ENCODE results near the gene ZG16B.

ZG16B gene

DNA sequence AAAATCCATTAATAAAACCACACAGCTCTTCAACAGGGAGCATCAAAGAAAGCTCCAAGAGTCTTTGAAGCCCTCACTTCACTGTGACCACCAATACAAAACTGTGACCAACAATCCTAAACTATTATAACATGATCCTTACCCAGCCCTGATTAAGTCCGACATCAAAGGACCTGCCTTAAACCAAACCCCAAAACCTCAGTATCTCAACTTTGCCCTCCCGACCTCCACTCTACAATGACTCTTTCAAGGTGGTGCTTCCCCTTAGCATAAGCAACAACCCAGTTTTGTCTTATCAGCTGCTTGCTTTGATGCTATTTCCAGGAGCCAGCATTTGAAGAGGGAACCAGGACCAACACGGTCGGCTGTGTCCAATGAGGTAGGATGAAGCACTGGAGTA is 36.3 kb downstream of the ZG16B start:
- no peaks in the 10 kb centered on the region for H3K36me3 ChIP-seq (ENCODE audit: control insufficient read depth in 2 of 2, insufficient read depth in 1 of 2, low read length in 2 of 2)
- ChIA-PET POLR2A (no interaction called here), CTCF (interaction anchor here (0.8 to 4.0 kb wide), 2 partner anchors 22 to 27 kb away, joined by 4 to 16 read pairs; no protein-coding TSS in a partner anchor)
- no peak overlapping the region for H3K27ac ChIP-seq (ENCODE audit: extremely low read depth, low read depth, low read length)
- no peaks in the 10 kb centered on the region for H3K4me1 ChIP-seq (ENCODE audit: control insufficient read depth, insufficient read depth, low read length)
- H3K9me3 ChIP-seq (ENCODE audit: control insufficient read depth, insufficient read depth, low read depth, low read length) = no peaks in the 10 kb centered on the region
- H3K4me3 ChIP-seq (ENCODE audit: low read depth, low read length) = no peak overlapping the region
- TF ChIP-seq, protein P1, sequence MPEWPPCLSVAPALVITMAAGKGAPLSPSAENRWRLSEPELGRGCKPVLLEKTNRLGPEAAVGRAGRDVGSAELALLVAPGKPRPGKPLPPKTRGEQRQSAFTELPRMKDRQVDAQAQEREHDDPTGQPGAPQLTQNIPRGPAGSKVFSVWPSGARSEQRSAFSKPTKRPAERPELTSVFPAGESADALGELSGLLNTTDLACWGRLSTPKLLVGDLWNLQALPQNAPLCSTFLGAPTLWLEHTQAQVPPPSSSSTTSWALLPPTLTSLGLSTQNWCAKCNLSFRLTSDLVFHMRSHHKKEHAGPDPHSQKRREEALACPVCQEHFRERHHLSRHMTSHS (tag by site-specific recombination; IDR thresholded peaks at IDR 0.05) = no peak
- no peak for TF ChIP-seq TRIM28 (IDR thresholded peaks at IDR 0.05; ENCODE audit: borderline replicate concordance, low read length)
- TF ChIP-seq, protein P2, sequence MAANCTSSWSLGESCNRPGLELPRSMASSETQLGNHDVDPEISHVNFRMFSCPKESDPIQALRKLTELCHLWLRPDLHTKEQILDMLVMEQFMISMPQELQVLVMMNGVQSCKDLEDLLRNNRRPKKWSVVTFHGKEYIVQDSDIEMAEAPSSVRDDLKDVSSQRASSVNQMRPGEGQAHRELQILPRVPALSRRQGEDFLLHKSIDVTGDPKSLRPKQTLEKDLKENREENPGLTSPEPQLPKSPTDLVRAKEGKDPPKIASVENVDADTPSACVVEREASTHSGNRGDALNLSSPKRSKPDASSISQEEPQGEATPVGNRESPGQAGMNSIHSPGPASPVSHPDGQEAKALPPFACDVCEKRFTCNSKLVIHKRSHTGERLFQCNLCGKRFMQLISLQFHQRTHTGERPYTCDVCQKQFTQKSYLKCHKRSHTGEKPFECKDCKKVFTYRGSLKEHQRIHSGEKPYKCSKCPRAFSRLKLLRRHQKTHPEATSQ (tag by site-specific recombination; IDR thresholded peaks at IDR 0.05) = no peak
- no peak for TF ChIP-seq ZNF600 (tag by site-specific recombination; IDR thresholded peaks at IDR 0.05)
- no peak for TF ChIP-seq ZNF433 (tag by site-specific recombination; IDR thresholded peaks at IDR 0.05; ENCODE audit: low read depth)
- no peak for TF ChIP-seq ZNF23 (tag by site-specific recombination; IDR thresholded peaks at IDR 0.05; ENCODE audit: borderline replicate concordance)
- TF ChIP-seq, protein P3, sequence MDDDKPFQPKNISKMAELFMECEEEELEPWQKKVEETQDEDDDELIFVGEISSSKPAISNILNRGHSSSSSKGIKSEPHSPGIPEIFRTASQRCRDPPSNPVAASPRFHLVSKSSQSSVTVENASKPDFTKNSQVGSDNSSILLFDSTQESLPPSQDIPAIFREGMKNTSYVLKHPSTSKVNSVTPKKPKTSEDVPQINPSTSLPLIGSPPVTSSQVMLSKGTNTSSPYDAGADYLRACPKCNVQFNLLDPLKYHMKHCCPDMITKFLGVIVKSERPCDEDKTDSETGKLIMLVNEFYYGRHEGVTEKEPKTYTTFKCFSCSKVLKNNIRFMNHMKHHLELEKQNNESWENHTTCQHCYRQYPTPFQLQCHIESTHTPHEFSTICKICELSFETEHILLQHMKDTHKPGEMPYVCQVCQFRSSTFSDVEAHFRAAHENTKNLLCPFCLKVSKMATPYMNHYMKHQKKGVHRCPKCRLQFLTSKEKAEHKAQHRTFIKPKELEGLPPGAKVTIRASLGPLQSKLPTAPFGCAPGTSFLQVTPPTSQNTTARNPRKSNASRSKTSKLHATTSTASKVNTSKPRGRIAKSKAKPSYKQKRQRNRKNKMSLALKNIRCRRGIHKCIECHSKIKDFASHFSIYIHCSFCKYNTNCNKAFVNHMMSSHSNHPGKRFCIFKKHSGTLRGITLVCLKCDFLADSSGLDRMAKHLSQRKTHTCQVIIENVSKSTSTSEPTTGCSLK (tag by site-specific recombination; IDR thresholded peaks at IDR 0.05) = no peak
- no peak for TF ChIP-seq ZNF155 (tag by site-specific recombination; IDR thresholded peaks at IDR 0.05)
- no peak for TF ChIP-seq ZNF140 (tag by site-specific recombination; IDR thresholded peaks at IDR 0.05)
- no peak for TF ChIP-seq ZNF623 (tag by site-specific recombination; IDR thresholded peaks at IDR 0.05)
- no peak for TF ChIP-seq ZNF202 (tag by site-specific recombination; IDR thresholded peaks at IDR 0.05; ENCODE audit: borderline replicate concordance)

DNA sequence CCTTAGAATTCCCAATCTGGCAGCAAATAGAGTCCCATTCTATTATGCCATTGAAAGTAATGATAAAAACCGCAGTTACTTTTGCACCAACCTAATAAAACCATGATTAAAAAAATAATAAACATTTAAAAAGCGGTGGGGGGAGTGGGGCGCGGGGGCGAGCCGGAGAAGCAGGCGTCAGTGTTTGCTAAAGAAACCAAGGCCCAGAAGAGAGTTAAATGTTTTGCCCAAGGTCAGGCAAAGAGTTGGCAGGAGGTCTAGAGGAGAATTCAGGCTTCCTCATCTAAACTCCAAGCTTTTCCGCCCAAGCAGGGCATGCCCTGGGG is 37.5 kb downstream of the ZG16B start:
- POLR2A ChIA-PET = interaction anchor here (0.7 to 2.0 kb wide), 12 partner anchors 13 to 194 kb away, joined by 3 to 18 read pairs (median 6); partner anchors contain the start of genes ELOB, FLYWCH1, FLYWCH2 and KCTD5
- Histone ChIP-seq H3K27ac (ENCODE audit: extremely low read depth, low read depth, low read length) (peak overlapping the region; percentile 67), H3K4me1 (ENCODE audit: control insufficient read depth, insufficient read depth, low read length) (no peaks in the 10 kb centered on the region), H3K9me3 (ENCODE audit: control insufficient read depth, insufficient read depth, low read depth, low read length) (no peaks in the 10 kb centered on the region), H3K4me3 (ENCODE audit: low read depth, low read length) (peak overlapping the region; percentile 68), H3K36me3 (ENCODE audit: control insufficient read depth in 2 of 2, insufficient read depth in 1 of 2, low read length in 2 of 2) (no peaks in the 10 kb centered on the region)
- CTCF ChIA-PET = interaction anchor here (0.7 to 1.9 kb wide), 32 partner anchors 14 to 218 kb away, joined by 3 to 25 read pairs (median 5); partner anchors contain the start of genes ELOB, FLYWCH2, KCTD5 and PRSS27
- TF ChIP-seq TCF7L2 (IDR thresholded peaks at IDR 0.05; ENCODE audit: borderline replicate concordance, low read depth, low read length) (no peak), ZNF623 (tag by site-specific recombination; IDR thresholded peaks at IDR 0.05) (no peak), ZNF776 (tag by site-specific recombination; IDR thresholded peaks at IDR 0.05; ENCODE audit: borderline replicate concordance) (no peak), ZNF660 (tag by site-specific recombination; IDR thresholded peaks at IDR 0.05) (no peak)
- TF ChIP-seq, protein P4, sequence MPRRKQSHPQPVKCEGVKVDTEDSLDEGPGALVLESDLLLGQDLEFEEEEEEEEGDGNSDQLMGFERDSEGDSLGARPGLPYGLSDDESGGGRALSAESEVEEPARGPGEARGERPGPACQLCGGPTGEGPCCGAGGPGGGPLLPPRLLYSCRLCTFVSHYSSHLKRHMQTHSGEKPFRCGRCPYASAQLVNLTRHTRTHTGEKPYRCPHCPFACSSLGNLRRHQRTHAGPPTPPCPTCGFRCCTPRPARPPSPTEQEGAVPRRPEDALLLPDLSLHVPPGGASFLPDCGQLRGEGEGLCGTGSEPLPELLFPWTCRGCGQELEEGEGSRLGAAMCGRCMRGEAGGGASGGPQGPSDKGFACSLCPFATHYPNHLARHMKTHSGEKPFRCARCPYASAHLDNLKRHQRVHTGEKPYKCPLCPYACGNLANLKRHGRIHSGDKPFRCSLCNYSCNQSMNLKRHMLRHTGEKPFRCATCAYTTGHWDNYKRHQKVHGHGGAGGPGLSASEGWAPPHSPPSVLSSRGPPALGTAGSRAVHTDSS (tag by site-specific recombination; IDR thresholded peaks at IDR 0.05) = no peak
- TF ChIP-seq, protein P5, sequence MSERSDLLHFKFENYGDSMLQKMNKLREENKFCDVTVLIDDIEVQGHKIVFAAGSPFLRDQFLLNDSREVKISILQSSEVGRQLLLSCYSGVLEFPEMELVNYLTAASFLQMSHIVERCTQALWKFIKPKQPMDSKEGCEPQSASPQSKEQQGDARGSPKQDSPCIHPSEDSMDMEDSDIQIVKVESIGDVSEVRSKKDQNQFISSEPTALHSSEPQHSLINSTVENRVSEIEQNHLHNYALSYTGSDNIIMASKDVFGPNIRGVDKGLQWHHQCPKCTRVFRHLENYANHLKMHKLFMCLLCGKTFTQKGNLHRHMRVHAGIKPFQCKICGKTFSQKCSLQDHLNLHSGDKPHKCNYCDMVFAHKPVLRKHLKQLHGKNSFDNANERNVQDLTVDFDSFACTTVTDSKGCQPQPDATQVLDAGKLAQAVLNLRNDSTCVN (tag by site-specific recombination; optimal IDR thresholded peaks at IDR 0.05) = no peak
